ENCODE measurements around the gene ACP4. TPM values are rescaled to one million over a fixed set of nuclear protein-coding genes. Genes with fewer than 3 reads are reported as not detected.

Gene ACP4
- total and polyA plus RNA-seq, 4 donors: not detected

DNA sequence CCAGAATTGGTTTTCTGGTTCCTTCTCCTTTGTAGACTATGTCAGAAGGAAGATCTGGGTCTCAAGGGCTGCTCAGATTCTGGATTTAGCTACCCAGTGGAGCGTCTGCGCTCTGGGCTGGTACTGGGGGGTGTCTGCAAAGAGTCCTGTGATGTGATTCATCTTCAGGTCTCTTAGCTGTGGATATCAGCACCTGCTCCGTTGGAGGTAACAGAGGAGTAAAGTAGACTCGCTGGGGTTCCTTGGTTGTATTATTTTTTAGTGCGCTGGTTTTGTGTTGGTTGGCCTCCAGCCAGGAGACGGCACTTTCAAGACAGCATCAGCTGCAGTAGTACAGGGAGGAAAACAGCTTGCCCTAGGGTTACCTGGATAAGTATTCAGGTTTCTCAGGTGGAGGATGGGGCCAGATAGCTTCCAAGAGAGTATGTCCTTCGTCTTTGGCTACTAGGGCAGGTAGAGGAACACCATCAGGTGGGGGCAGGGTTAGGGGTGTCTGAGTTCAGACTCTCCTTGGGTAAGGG lies 53.5 kb downstream of the ACP4 start:
- TF ChIP-seq, protein P1, sequence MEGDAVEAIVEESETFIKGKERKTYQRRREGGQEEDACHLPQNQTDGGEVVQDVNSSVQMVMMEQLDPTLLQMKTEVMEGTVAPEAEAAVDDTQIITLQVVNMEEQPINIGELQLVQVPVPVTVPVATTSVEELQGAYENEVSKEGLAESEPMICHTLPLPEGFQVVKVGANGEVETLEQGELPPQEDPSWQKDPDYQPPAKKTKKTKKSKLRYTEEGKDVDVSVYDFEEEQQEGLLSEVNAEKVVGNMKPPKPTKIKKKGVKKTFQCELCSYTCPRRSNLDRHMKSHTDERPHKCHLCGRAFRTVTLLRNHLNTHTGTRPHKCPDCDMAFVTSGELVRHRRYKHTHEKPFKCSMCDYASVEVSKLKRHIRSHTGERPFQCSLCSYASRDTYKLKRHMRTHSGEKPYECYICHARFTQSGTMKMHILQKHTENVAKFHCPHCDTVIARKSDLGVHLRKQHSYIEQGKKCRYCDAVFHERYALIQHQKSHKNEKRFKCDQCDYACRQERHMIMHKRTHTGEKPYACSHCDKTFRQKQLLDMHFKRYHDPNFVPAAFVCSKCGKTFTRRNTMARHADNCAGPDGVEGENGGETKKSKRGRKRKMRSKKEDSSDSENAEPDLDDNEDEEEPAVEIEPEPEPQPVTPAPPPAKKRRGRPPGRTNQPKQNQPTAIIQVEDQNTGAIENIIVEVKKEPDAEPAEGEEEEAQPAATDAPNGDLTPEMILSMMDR (IDR thresholded peaks at IDR 0.05; ENCODE audit: control extremely low read depth, extremely low read depth): no peak
- Histone ChIP-seq H3K36me3 (ENCODE audit: control insufficient read depth in 4 of 4, insufficient read depth in 4 of 4, low read length in 4 of 4) (no peaks in the 10 kb centered on the region), H3K27ac (ENCODE audit: low read depth in 1 of 2, low read length in 1 of 2) (no peak overlapping the region), H3K27me3 (ENCODE audit: control insufficient read depth in 3 of 3, insufficient read depth in 3 of 3, low read length in 2 of 3) (no peaks in the 10 kb centered on the region), H3K9ac (ENCODE audit: insufficient read depth in 1 of 2, low read length in 2 of 2) (no peak overlapping the region), H3K4me1 (ENCODE audit: control insufficient read depth in 5 of 5, insufficient read depth in 5 of 5, low read length in 5 of 5) (no peaks in the 10 kb centered on the region), H3K4me3 (no peak overlapping the region), H3K9me3 (ENCODE audit: control insufficient read depth in 4 of 4, insufficient read depth in 3 of 4, low read length in 3 of 4) (peaks cover 0 to 15% (median 4%) of the 10 kb centered on the region in 4 donors)
- ATAC-seq (ENCODE audit: insufficient read depth, low FRiP score): no peak
- no peak for DNase-seq
- WGBS, 2 donors: 76 to 87% methylated on average over 7 of the region's 7 CpGs

DNA sequence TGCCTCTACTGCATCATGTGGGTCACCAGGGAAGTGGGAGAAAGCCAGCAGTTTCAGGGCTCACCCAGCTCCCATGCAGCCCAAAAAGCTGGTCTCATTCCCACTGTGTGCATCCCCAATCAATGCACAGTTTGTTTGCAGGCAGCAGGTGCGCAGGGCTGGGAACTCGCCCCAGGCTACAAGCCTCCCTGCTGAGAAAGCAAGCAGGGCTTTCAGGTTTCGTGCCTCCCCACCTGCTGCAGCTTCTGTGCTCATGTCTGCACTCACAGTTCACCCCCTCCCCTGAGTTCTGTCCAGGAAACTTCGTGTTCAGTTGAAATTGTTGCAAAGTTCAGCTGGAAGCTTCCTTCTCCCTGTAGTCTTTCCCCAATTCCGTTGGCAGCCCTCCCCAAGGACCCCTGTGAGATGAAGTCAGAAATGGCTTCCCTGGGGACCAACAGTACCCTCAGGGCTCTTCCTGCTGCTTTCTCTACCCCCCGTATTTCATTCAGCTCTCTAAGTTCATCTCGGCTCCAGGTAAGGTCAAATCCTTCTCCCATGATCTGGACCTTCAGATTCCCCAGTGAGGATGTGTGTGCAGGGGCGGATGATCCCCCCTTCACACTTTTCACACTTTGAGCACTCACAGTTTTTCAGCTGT lies 54.2 kb downstream of the ACP4 start:
- WGBS, 2 donors: 60 to 63% methylated on average over 8 of the region's 8 CpGs
- Histone ChIP-seq H3K27ac (ENCODE audit: low read depth in 1 of 2, low read length in 1 of 2) (no peak overlapping the region), H3K9me3 (ENCODE audit: control insufficient read depth in 4 of 4, insufficient read depth in 3 of 4, low read length in 3 of 4) (peaks cover 0 to 17% (median 4%) of the 10 kb centered on the region in 4 donors), H3K9ac (ENCODE audit: insufficient read depth in 1 of 2, low read length in 2 of 2) (no peak overlapping the region), H3K27me3 (ENCODE audit: control insufficient read depth in 3 of 3, insufficient read depth in 3 of 3, low read length in 2 of 3) (no peaks in the 10 kb centered on the region), H3K4me1 (ENCODE audit: control insufficient read depth in 5 of 5, insufficient read depth in 5 of 5, low read length in 5 of 5) (no peaks in the 10 kb centered on the region), H3K4me3 (no peak overlapping the region), H3K36me3 (ENCODE audit: control insufficient read depth in 4 of 4, insufficient read depth in 4 of 4, low read length in 4 of 4) (no peaks in the 10 kb centered on the region)
- DNase-seq (no peak), ATAC-seq (ENCODE audit: insufficient read depth, low FRiP score) (no peak)
- TF ChIP-seq, protein P1 (IDR thresholded peaks at IDR 0.05; ENCODE audit: control extremely low read depth, extremely low read depth): no peak

Small RNA genes within 50 kb of the gene (small RNA-seq; reads per million reads assigned to genes)
- gene SNORD88A (ENCODE audit: low replicate concordance) (159 reads per million, percentile 98 among the genes with 10 or more reads in this experiment), gene SNORD88B (ENCODE audit: low replicate concordance) (not detected), gene SNORD88C (ENCODE audit: low replicate concordance) (not detected)

Other genes starting within 250 kb of the ACP4 start
- gene LRRC4B, start 222.0 kb upstream of the ACP4 start, total RNA-seq: 10 to 100 TPM in 1 of 2 donors, 1 to 10 TPM in 1; 2.5 to 10.8 TPM
- 1 to 10 TPM; 1.7 to 3.0 TPM for gene LRRC4B, start 222.0 kb upstream of the ACP4 start, polyA plus RNA-seq
- 1 to 10 TPM in 1 of 2 donors, under 1 TPM in 1; 0.60 to 1.5 TPM for gene SYT3, start 150.5 kb upstream of the ACP4 start, total RNA-seq
- under 1 TPM; 0.23 to 0.81 TPM for gene SYT3, start 150.5 kb upstream of the ACP4 start, polyA plus RNA-seq
- 1 to 10 TPM in 1 of 2 donors, not detected in 1; 2.5 TPM for gene C19orf81, start 141.0 kb upstream of the ACP4 start, total RNA-seq
- gene C19orf81, start 141.0 kb upstream of the ACP4 start, polyA plus RNA-seq: 1 to 10 TPM; 1.3 to 1.7 TPM
- gene SHANK1, start 70.6 kb upstream of the ACP4 start, total RNA-seq: 1 to 10 TPM in 1 of 2 donors, under 1 TPM in 1; 0.15 to 1.2 TPM
- gene SHANK1, start 70.6 kb upstream of the ACP4 start, polyA plus RNA-seq: under 1 TPM; 0.18 to 0.24 TPM
- 10 to 100 TPM in 1 of 2 donors, 1 to 10 TPM in 1; 7.7 to 24.6 TPM for gene CLEC11A, start 67.1 kb upstream of the ACP4 start, total RNA-seq
- gene CLEC11A, start 67.1 kb upstream of the ACP4 start, polyA plus RNA-seq: 10 to 100 TPM in 1 of 2 donors, 1 to 10 TPM in 1; 8.5 to 13.7 TPM
- not detected for gene GPR32, start 20.0 kb upstream of the ACP4 start, total RNA-seq
- not detected for gene GPR32, start 20.0 kb upstream of the ACP4 start, polyA plus RNA-seq
- under 1 TPM in 1 of 2 donors, not detected in 1; 0.92 TPM for gene KLK1, start 33.4 kb downstream of the ACP4 start, total RNA-seq
- under 1 TPM; 0.25 to 0.83 TPM for gene KLK1, start 33.4 kb downstream of the ACP4 start, polyA plus RNA-seq
- gene KLK15, start 43.2 kb downstream of the ACP4 start, total RNA-seq: not detected
- not detected for gene KLK15, start 43.2 kb downstream of the ACP4 start, polyA plus RNA-seq
- not detected for gene KLK3, start 64.5 kb downstream of the ACP4 start, total RNA-seq
- gene KLK3, start 64.5 kb downstream of the ACP4 start, polyA plus RNA-seq: not detected
- gene KLK2, start 83.0 kb downstream of the ACP4 start, total RNA-seq: not detected
- gene KLK2, start 83.0 kb downstream of the ACP4 start, polyA plus RNA-seq: not detected
- not detected for gene KLK4, start 121.0 kb downstream of the ACP4 start, total RNA-seq
- under 1 TPM; 0.03 to 0.26 TPM for gene KLK4, start 121.0 kb downstream of the ACP4 start, polyA plus RNA-seq
- gene KLK5, start 162.6 kb downstream of the ACP4 start, total RNA-seq: under 1 TPM in 1 of 2 donors, not detected in 1; 0.60 TPM
- gene KLK5, start 162.6 kb downstream of the ACP4 start, polyA plus RNA-seq: under 1 TPM in 1 of 2 donors, not detected in 1; 0.06 TPM
- gene KLK6, start 179.2 kb downstream of the ACP4 start, total RNA-seq: not detected
- not detected for gene KLK6, start 179.2 kb downstream of the ACP4 start, polyA plus RNA-seq
- under 1 TPM in 1 of 2 donors, not detected in 1; 0.31 TPM for gene KLK7, start 193.5 kb downstream of the ACP4 start, total RNA-seq
- under 1 TPM; 0.05 to 0.14 TPM for gene KLK7, start 193.5 kb downstream of the ACP4 start, polyA plus RNA-seq
- not detected for gene KLK8, start 211.2 kb downstream of the ACP4 start, total RNA-seq
- gene KLK8, start 211.2 kb downstream of the ACP4 start, polyA plus RNA-seq: under 1 TPM; 0.39 to 0.74 TPM
- gene KLK10, start 229.3 kb downstream of the ACP4 start, total RNA-seq: 10 to 100 TPM in 1 of 2 donors, 1 to 10 TPM in 1; 9.8 to 24.3 TPM
- gene KLK10, start 229.3 kb downstream of the ACP4 start, polyA plus RNA-seq: 10 to 100 TPM; 15.5 to 34.2 TPM
- gene KLK11, start 236.2 kb downstream of the ACP4 start, total RNA-seq: 10 to 100 TPM; 14.1 to 38.6 TPM
- 10 to 100 TPM; 15.3 to 23.6 TPM for gene KLK11, start 236.2 kb downstream of the ACP4 start, polyA plus RNA-seq
- gene KLK12, start 244.6 kb downstream of the ACP4 start, total RNA-seq: 10 to 100 TPM in 1 of 2 donors, 1 to 10 TPM in 1; 7.3 to 14.4 TPM
- 1 to 10 TPM; 1.9 to 9.5 TPM for gene KLK12, start 244.6 kb downstream of the ACP4 start, polyA plus RNA-seq

Measured in lung (tissue), 13 donors.